Neutrophil (primary cell): Measurements from ENCODE around the gene SYNRG.
A peak's percentile ranks its signal among the peaks of the same experiment; 100 is the strongest.

Experiments used
- H3K27ac ChIP-seq: fragments of 200-600 bp; sonication (generic); 2 replicates; pipeline ENCODE4 v1.5.1; 2016; ENCODE audit warnings: mild to moderate bottlenecking, moderate library complexity
- H3K27me3 ChIP-seq: fragments of 200-600 bp; sonication (generic); 2 replicates; pipeline ENCODE4 v1.6.0; 2016; ENCODE audit warnings: mild to moderate bottlenecking
- H3K36me3 ChIP-seq: fragments of 200-600 bp; sonication (generic); 2 replicates; pipeline ENCODE4 v1.5.1; 2017
- H3K4me1 ChIP-seq, 2 experiments: fragments of 200-600 bp in 1 of 2; sonication (generic) in 1 of 2; 1 replicate in 1 of 2; 2 replicates in 1 of 2; pipeline versions ENCODE4 v1.5.1 to v1.6.1; 2013 to 2016; ENCODE audit warnings: low read depth in 1 of 2, low read length in 1 of 2, mild to moderate bottlenecking in 1 of 2, moderate library complexity in 1 of 2; ENCODE audit not compliant: control insufficient read depth in 1 of 2, insufficient read depth in 1 of 2
- H3K4me3 ChIP-seq, 2 experiments: fragments of 200-600 bp in 1 of 2; sonication (generic) in 1 of 2; 1 replicate in 1 of 2; 2 replicates in 1 of 2; pipeline ENCODE4 v1.5.1; 2013 to 2016; ENCODE audit warnings: low read depth in 1 of 2, low read length in 1 of 2, mild to moderate bottlenecking in 1 of 2, moderate library complexity in 1 of 2
- H3K9me3 ChIP-seq: fragments of 200-600 bp; sonication (generic); 2 replicates; pipeline ENCODE4 v1.5.1; 2016
- CTCF ChIP-seq: fragments of 200-600 bp; sonication (generic); IDR thresholded peaks from 2 replicates; pipeline ENCODE4 v1.5.1; 2016; ENCODE audit warnings: antibody characterized with exemption

SYNRG gene

DNA sequence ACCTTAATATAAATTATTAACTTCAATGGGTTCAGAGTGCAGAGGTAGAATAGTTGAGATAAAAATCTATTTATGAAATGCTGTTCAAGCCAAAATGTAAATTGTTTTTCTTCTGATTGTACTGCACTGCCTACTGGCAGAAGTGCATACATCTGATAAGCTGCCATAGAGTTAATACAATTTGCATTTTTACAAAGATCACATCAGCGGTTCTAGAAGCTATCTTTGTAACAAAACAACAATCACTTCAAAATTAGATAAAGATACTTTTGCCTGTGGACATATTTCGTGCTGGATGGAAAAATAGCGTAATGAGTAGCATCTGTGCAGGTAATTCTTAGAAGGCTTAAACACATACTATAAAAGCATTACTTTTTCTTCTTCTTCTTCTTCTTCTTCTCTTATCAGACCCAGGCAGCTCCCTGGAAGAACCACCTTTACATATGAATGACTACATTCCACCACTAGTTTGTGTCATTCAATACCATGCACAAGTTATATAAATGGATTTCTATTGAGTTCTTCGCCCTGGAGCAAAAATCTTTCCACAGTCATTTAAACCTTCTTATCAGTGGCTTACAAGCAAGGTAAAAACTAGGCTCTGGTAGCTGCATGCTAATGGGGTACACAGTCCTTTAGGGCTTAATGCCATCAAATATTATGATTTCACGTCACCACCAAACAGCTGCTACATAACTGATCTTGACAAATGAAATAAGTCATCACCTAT is 47.0 kb downstream of the SYNRG start:
- Histone ChIP-seq H3K27me3 (no peaks in the 10 kb centered on the region), H3K4me1 (no peaks in the 10 kb centered on the region), H3K4me3 (no peak overlapping the region), H3K36me3 (peaks cover 82% of the 10 kb centered on the region), H3K9me3 (no peaks in the 10 kb centered on the region), H3K27ac (no peak overlapping the region)
- TF ChIP-seq CTCF, result no peak

DNA sequence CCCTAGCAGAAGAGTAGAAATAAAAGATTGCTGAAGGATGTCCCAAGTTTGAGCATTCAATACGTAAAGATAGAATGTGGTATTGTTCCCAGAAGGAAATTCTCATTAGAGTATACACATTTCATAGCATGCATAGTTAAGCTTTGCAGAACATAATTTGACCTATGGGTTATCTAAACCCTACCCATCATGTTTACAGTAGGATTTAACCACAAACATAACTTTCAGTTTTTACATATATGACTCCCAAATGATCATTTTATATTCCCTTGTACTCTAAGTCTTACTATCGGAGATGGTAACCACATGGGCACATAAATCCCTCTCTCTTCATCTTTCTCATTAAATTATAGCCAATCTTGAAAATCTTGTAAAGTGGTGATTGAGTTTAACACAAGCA is 50.9 kb downstream of the SYNRG start:
- Histone ChIP-seq H3K9me3 (no peaks in the 10 kb centered on the region), H3K27ac (no peak overlapping the region), H3K4me1 (no peaks in the 10 kb centered on the region), H3K36me3 (peaks cover 85% of the 10 kb centered on the region), H3K27me3 (no peaks in the 10 kb centered on the region), H3K4me3 (no peak overlapping the region)
- TF ChIP-seq CTCF, result no peak

- H3K4me1 ChIP-seq, result no peaks in the 10 kb centered on the region
- no peaks in the 10 kb centered on the region for H3K9me3 ChIP-seq
- no peaks in the 10 kb centered on the region for H3K27me3 ChIP-seq
- no peak for TF ChIP-seq CTCF
- H3K4me3 ChIP-seq, result no peak overlapping the region
- peaks cover 90% of the 10 kb centered on the region for H3K36me3 ChIP-seq
- H3K27ac ChIP-seq, result no peak overlapping the region
These were observed 51.7 kb downstream of the SYNRG start for GRCh38 chr17:37557482-37557881.

- TF ChIP-seq CTCF, result no peak
- Histone ChIP-seq H3K4me1 (no peaks in the 10 kb centered on the region), H3K36me3 (peaks cover 80% of the 10 kb centered on the region), H3K9me3 (no peaks in the 10 kb centered on the region), H3K4me3 (no peak overlapping the region), H3K27ac (no peak overlapping the region), H3K27me3 (no peaks in the 10 kb centered on the region)
These were observed 53.8 kb downstream of the SYNRG start for GRCh38 chr17:37555386-37555785.

DNA sequence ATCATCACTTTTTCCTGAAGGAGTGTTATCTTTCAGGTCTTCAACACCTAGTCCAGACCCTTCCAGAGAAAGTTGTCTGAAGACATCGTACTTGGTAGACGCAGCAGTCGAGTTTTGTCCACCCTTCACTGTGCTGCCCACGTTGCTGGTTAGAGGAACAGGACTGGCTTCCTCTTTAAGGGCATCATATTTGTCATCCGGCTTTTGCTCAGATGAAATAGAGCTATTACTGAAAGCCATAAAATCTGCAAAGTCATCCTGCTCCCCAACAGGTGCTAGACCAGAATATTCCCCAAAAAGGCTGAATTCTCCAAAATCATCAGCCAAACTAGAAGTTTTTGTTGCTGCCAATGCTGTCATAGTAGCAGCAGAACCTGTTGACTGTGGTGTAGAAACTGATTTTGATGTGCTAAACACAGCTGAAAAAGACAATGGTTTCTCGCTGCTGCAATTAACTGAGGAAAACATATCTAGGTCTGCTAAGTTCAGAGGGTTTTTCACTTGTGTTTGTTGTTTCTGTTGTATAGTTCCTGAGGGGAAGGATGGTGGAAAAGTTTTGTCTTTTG is 55.7 kb downstream of the SYNRG start:
- Histone ChIP-seq H3K4me1 (no peaks in the 10 kb centered on the region), H3K27ac (peak overlapping the region; percentile 10), H3K9me3 (no peaks in the 10 kb centered on the region), H3K36me3 (peaks cover 74% of the 10 kb centered on the region), H3K27me3 (no peaks in the 10 kb centered on the region), H3K4me3 (no peak overlapping the region)
- no peak for TF ChIP-seq CTCF
